ENCODE results near the gene FNIP2. TPM values are rescaled to one million over a fixed set of nuclear protein-coding genes. Genes with fewer than 3 reads are reported as not detected.
"Not testable (repeated sequence)": the region's sequence is repeated elsewhere in the genome, so short reads cannot be mapped to it uniquely, and the experiment has no call there.

The FNIP2 gene
- total and polyA plus RNA-seq, 12 donors: 8.5 to 89.7 (median 47.0) TPM

DNA sequence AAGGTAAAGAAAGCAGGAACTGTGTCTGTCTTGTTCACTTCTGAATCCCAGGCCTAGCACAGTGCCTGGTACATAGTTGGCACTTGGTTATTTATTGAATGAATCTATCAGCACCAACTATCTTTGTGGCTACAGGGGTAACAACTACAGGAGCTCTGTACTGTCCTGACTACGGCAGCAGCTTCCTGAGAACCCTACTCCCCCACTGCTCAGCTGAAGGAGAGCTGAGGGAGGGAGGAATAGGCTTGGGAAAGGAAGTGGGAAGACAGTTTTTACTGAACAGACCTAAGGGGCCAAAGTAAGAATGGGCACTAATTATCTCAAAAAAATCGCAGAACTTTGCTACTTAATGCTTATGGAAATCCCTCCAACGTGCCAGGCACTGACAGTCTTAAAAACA, 178.0 kb downstream of the FNIP2 start:
- DNase-seq: no peak
- intact Hi-C loops (cut with DNase I): no loop called here
- WGBS, 2 donors: 81 to 82% methylated on average over 3 of the region's 3 CpGs
- Histone ChIP-seq H3K36me3 (no peaks in the 10 kb centered on the region), H3K9me3 (peaks cover 0 to 8% (median 0%) of the 10 kb centered on the region in 11 donors), H3K4me1 (peaks cover 0 to 10% (median 0%) of the 10 kb centered on the region in 9 donors), H3K4me3 (no peak overlapping the region), H3K27ac (no peak overlapping the region), H3K27me3 (no peaks in the 10 kb centered on the region)
- TF ChIP-seq, protein P1, sequence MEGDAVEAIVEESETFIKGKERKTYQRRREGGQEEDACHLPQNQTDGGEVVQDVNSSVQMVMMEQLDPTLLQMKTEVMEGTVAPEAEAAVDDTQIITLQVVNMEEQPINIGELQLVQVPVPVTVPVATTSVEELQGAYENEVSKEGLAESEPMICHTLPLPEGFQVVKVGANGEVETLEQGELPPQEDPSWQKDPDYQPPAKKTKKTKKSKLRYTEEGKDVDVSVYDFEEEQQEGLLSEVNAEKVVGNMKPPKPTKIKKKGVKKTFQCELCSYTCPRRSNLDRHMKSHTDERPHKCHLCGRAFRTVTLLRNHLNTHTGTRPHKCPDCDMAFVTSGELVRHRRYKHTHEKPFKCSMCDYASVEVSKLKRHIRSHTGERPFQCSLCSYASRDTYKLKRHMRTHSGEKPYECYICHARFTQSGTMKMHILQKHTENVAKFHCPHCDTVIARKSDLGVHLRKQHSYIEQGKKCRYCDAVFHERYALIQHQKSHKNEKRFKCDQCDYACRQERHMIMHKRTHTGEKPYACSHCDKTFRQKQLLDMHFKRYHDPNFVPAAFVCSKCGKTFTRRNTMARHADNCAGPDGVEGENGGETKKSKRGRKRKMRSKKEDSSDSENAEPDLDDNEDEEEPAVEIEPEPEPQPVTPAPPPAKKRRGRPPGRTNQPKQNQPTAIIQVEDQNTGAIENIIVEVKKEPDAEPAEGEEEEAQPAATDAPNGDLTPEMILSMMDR (IDR thresholded peaks at IDR 0.05): no peak
- no peak for ATAC-seq

DNA sequence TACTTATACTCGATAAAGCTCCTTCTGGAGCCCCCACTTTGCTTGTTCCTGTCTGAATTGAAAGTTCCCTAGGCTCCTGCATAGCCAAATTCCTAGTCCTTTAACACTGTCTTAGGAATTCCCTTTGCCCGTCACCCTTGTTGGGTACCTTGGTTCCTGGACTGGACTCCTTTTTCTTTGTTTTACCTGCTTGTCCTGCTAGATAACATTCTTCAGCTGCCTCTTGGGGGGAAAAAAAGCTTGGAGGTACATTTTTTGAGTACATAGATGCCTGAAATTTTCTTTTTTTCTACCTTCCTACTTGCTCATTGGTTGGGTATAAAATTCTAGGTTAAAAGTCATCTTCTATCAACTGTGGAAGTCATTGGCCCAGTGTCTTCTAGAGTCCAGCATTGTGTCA, 179.2 kb downstream of the FNIP2 start:
- TF ChIP-seq, protein P1 (IDR thresholded peaks at IDR 0.05): no peak
- Histone ChIP-seq H3K4me3 (no peak overlapping the region), H3K27me3 (no peaks in the 10 kb centered on the region), H3K9me3 (peaks cover 0 to 21% (median 10%) of the 10 kb centered on the region in 11 donors), H3K36me3 (no peaks in the 10 kb centered on the region), H3K27ac (no peak overlapping the region), H3K4me1 (peaks cover 0 to 10% (median 0%) of the 10 kb centered on the region in 9 donors)
- DNase-seq (no peak), ATAC-seq (no peak)
- WGBS, 2 donors: 94% methylated on average over 2 of the region's 2 CpGs
- intact Hi-C loops (cut with DNase I): no loop called here

DNA sequence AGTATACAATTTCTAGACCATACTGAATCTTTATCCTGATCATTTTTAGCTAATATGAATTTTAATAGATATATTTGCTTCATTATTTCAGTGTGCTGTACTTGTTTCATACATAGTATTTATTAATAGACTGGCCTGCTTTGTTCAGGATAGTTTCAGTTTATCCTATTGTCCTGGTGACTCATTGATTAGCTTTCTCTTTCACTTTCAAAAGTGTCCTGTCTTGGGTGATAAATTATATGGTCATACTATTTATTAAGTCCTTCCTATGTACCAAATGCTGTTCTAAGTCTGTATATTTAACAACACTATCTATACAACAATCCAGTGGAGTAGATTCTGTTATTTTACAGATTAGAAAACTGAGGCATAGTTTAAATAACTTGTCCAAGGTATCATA, 180.3 kb downstream of the FNIP2 start:
- H3K27ac ChIP-seq: peak overlapping the region in 2 of 10 donors; percentile 3 to 26
- TF ChIP-seq, protein P1 (IDR thresholded peaks at IDR 0.05): no peak
- intact Hi-C loops (cut with DNase I): no loop called here

DNA sequence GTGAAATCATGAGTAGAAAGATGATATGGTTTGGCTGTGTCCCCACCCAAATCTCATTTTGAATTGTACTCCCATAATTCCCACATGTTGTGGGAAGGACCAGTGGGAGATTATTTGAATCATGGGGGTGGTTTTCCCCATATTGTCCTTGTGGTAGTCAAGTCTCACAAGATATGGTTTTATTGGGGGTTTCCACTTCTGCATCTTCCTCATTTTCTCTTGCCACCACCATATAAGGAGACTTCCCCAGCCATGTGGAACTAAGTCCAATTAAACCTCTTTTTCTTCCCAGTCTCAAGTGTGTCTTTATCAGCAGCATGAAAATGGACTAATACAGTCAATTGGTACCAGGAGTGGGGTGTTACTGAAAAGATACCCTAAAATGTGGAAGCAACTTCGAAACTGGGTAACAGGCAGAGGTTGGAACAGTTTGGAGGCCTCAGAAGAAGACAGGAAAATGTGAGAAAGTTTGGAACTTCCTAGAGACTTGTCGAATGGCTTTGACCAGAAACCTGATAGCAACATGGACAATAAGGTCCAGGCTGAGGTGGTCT, 183.5 kb downstream of the FNIP2 start:
- DNase-seq; H3K4me3 ChIP-seq; H3K27ac ChIP-seq; ATAC-seq; H3K27me3 ChIP-seq; H3K36me3 ChIP-seq; intact Hi-C loops (cut with DNase I): not testable (repeated sequence)
- peaks cover 0 to 10% (median 0%) of the 10 kb centered on the region in 9 donors for H3K4me1 ChIP-seq
- H3K9me3 ChIP-seq: peaks cover 0 to 28% (median 10%) of the 10 kb centered on the region in 11 donors
- WGBS, 2 donors: 89 to 90% methylated on average over 2 of the region's 2 CpGs

More for the DNA sequence above, 180.3 kb downstream of the FNIP2 start:
- DNase-seq (no peak), ATAC-seq (peak in 4 of 8 donors; percentile 52 to 67 (median 60))
- Histone ChIP-seq H3K4me3 (no peak overlapping the region), H3K27me3 (no peaks in the 10 kb centered on the region), H3K4me1 (peaks cover 0 to 10% (median 0%) of the 10 kb centered on the region in 9 donors), H3K36me3 (no peaks in the 10 kb centered on the region), H3K9me3 (peaks cover 0 to 28% (median 10%) of the 10 kb centered on the region in 11 donors)

DNA sequence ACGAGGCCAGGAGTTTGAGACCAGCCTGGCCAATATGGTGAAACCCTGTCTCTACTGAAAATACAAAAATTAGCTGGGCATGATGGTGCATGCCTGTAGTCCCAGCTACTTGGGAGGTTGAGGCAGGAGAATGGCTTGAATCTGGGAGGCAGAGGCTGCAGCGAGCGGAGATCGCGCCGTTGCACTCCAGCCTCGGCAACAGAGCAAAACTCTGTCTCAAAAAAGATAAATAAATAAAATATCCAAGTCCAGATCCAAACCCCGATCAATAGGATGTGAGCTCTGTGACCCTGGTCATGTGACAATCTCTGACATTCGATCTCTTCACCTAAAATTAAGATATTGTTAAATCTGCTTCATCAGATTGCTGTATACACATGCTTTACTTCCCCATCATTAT, 187.5 kb downstream of the FNIP2 start:
- H3K27ac ChIP-seq; ATAC-seq; H3K4me1 ChIP-seq; intact Hi-C loops (cut with DNase I); H3K27me3 ChIP-seq; H3K4me3 ChIP-seq; H3K36me3 ChIP-seq; DNase-seq: not testable (repeated sequence)
- WGBS, 2 donors: 96% methylated on average over 9 of the region's 9 CpGs
- peaks cover 0 to 26% (median 10%) of the 10 kb centered on the region in 11 donors for H3K9me3 ChIP-seq

DNA sequence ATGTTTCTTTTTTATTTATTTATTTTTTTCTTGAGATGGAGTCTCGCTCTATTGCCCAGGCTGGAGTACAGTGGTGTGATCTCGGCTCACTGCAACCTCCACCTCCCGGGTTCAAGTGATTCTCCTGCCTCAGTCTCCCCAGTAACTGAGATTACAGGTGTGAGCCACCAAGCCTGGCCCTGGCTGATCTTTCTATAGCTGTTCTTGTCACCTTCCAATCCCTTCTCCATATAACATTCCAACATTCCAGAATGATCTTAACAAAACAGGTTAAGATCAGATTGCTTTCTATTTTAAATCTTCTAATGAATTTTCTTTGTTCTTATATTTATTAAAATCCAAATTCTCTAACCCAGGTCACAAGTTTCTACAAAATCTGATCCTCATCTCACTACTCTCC, 188.1 kb downstream of the FNIP2 start:
- H3K36me3 ChIP-seq; H3K27me3 ChIP-seq; intact Hi-C loops (cut with DNase I); DNase-seq; H3K4me3 ChIP-seq; H3K27ac ChIP-seq; ATAC-seq; H3K4me1 ChIP-seq: not testable (repeated sequence)
- H3K9me3 ChIP-seq: peaks cover 0 to 21% (median 9%) of the 10 kb centered on the region in 11 donors
- 93 to 99% methylated on average over 3 of the region's 3 CpGs for WGBS, 2 donors

All from heart right ventricle (tissue), 16 donors.